ENCODE data around the gene PLN. TPM values are rescaled to one million over a fixed set of nuclear protein-coding genes. Genes with fewer than 3 reads are reported as not detected.

PLN gene
- total and polyA plus RNA-seq, 12 donors = 0.33 to 11.2 (median 6.0) TPM

GRCh38 chr6:118574051-118574865 is 26.2 kb downstream of the PLN start:
- Histone ChIP-seq H3K4me3 (no peak overlapping the region), H3K36me3 (replicated peaks in 1 of 2) (no peaks in the 10 kb centered on the region), H3K27me3 (no peaks in the 10 kb centered on the region), H3K9me3 (replicated peaks in 1 of 3) (peaks cover 0 to 17% (median 0%) of the 10 kb centered on the region in 3 donors), H3K4me1 (replicated peaks in 1 of 2) (no peaks in the 10 kb centered on the region), H3K27ac (no peak overlapping the region)
- 95 to 97% (median 97%) methylated on average over 13 of the region's 13 CpGs for WGBS, 4 donors
- DNase-seq = no peak
- no peak for TF ChIP-seq POLR2A (IDR thresholded peaks at IDR 0.05)
- TF ChIP-seq, protein P1, sequence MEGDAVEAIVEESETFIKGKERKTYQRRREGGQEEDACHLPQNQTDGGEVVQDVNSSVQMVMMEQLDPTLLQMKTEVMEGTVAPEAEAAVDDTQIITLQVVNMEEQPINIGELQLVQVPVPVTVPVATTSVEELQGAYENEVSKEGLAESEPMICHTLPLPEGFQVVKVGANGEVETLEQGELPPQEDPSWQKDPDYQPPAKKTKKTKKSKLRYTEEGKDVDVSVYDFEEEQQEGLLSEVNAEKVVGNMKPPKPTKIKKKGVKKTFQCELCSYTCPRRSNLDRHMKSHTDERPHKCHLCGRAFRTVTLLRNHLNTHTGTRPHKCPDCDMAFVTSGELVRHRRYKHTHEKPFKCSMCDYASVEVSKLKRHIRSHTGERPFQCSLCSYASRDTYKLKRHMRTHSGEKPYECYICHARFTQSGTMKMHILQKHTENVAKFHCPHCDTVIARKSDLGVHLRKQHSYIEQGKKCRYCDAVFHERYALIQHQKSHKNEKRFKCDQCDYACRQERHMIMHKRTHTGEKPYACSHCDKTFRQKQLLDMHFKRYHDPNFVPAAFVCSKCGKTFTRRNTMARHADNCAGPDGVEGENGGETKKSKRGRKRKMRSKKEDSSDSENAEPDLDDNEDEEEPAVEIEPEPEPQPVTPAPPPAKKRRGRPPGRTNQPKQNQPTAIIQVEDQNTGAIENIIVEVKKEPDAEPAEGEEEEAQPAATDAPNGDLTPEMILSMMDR (IDR thresholded peaks at IDR 0.05) = no peak
- intact Hi-C loops (cut with DNase I) = loop anchor here in 1 of 2 donors (10.0 kb wide), 1 partner anchor 289 kb away; no protein-coding TSS in a partner anchor

DNA sequence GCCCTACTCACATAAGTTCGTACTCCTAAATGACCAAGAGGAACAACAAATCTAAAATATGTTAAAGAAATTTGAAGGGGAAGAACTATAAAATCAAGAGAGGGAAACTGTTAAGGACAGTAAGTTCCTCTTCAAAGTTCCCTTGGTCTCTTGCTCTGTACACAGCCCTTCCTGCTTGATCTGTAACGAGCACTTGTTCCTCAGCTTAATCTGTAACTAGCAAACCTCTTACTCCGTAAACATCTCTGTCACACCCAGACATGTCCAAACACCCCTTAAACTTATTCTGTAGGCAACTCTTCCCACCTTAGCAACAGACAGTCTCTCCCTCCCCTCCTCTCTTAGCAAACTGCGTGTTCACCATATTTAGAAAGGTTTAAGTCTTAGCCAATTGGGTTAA is 29.9 kb downstream of the PLN start:
- no peak for TF ChIP-seq POLR2A (IDR thresholded peaks at IDR 0.05)
- TF ChIP-seq, protein P1 (IDR thresholded peaks at IDR 0.05) = no peak
- 68 to 72% (median 69%) methylated on average over 4 of the region's 4 CpGs for WGBS, 4 donors
- Histone ChIP-seq H3K36me3 (replicated peaks in 1 of 2) (no peaks in the 10 kb centered on the region), H3K9me3 (replicated peaks in 1 of 3) (peaks cover 0 to 17% (median 0%) of the 10 kb centered on the region in 3 donors), H3K27ac (no peak overlapping the region), H3K4me1 (replicated peaks in 1 of 2) (peaks cover 24 to 27% of the 10 kb centered on the region in 2 donors), H3K4me3 (no peak overlapping the region), H3K27me3 (no peaks in the 10 kb centered on the region)
- intact Hi-C loops (cut with DNase I) = loop anchor here in 1 of 2 donors (10.0 kb wide), 1 partner anchor 293 kb away; no protein-coding TSS in a partner anchor
- DNase-seq = no peak

GRCh38 chr6:118578617-118579016 is 30.5 kb downstream of the PLN start:
- H3K27me3 ChIP-seq = no peaks in the 10 kb centered on the region
- WGBS, 4 donors = 94 to 98% (median 97%) methylated on average over 12 of the region's 12 CpGs
- intact Hi-C loops (cut with DNase I) = loop anchor here in 1 of 2 donors (10.0 kb wide), 1 partner anchor 294 kb away; no protein-coding TSS in a partner anchor
- TF ChIP-seq, protein P1 (IDR thresholded peaks at IDR 0.05) = no peak
- H3K4me3 ChIP-seq = no peak overlapping the region
- peaks cover 25 to 27% of the 10 kb centered on the region in 2 donors for H3K4me1 ChIP-seq (replicated peaks in 1 of 2)
- H3K36me3 ChIP-seq (replicated peaks in 1 of 2) = no peaks in the 10 kb centered on the region
- DNase-seq = no peak
- H3K27ac ChIP-seq = no peak overlapping the region
- peaks cover 0 to 17% (median 0%) of the 10 kb centered on the region in 3 donors for H3K9me3 ChIP-seq (replicated peaks in 1 of 3)

- no peak overlapping the region for H3K4me3 ChIP-seq
- H3K27me3 ChIP-seq = no peaks in the 10 kb centered on the region
- peaks cover 0 to 9% (median 0%) of the 10 kb centered on the region in 3 donors for H3K9me3 ChIP-seq (replicated peaks in 1 of 3)
- intact Hi-C loops (cut with DNase I) = loop anchor here in 1 of 2 donors (10.0 kb wide), 1 partner anchor 295 kb away; no protein-coding TSS in a partner anchor
- 90 to 100% (median 92%) methylated on average over 2 of the region's 2 CpGs for WGBS, 4 donors
- TF ChIP-seq, protein P1 (IDR thresholded peaks at IDR 0.05) = no peak
- no peak for TF ChIP-seq POLR2A (IDR thresholded peaks at IDR 0.05)
- peaks cover 25 to 27% of the 10 kb centered on the region in 2 donors for H3K4me1 ChIP-seq (replicated peaks in 1 of 2)
- DNase-seq = no peak
- H3K27ac ChIP-seq = no peak overlapping the region
- no peaks in the 10 kb centered on the region for H3K36me3 ChIP-seq (replicated peaks in 1 of 2)
Observed at GRCh38 chr6:118579786-118580185, 31.7 kb downstream of the PLN start.
